OCI-LY3 (cell line): ENCODE results near the gene PI4KB.

Experiments
- CTCF ChIP-seq: fragments of 200-600, 300-600 bp; sonication (generic); IDR thresholded peaks from 2 replicates; pipeline ENCODE4 v1.5.1; 2014; ENCODE audit warnings: antibody characterized with exemption, low read length, low read depth
- EZH2phosphoT487 ChIP-seq: fragments of 200-600 bp; shearing (Covaris generic); IDR thresholded peaks from 2 replicates; pipeline ENCODE4 v1.6.1; 2018; ENCODE audit warnings: antibody characterized with exemption, mixed run types, low read depth

- TF ChIP-seq EZH2phosphoT487 (no peak), CTCF (no peak)
Measured at GRCh38 chr1:151352021-151352718, 25.0 kb upstream of the PI4KB start.
